GM18951 (cell line): Measurements from ENCODE around the gene ZNF503.
"Not testable (repeated sequence)": the region's sequence is repeated elsewhere in the genome, so short reads cannot be mapped to it uniquely, and the experiment has no call there.

Experiments used
- POLR2A ChIP-seq: IDR thresholded peaks from 4 replicates; pipeline ENCODE4 v1.6.1; 2011; ENCODE audit warnings: mild to moderate bottlenecking; ENCODE audit not compliant: insufficient read length, insufficient read depth; ENCODE audit errors: extremely low read depth
- in situ Hi-C: fragments of 300-500 bp; cut with MboI; formaldehyde crosslinking; loops from one replicate; pipeline ENCODE4 v1.12.0; 2022; ENCODE audit warnings: low sequenced_read_pairs, mixed read lengths, inconsistent platforms; ENCODE audit not compliant: unreplicated experiment

The ZNF503 gene

DNA sequence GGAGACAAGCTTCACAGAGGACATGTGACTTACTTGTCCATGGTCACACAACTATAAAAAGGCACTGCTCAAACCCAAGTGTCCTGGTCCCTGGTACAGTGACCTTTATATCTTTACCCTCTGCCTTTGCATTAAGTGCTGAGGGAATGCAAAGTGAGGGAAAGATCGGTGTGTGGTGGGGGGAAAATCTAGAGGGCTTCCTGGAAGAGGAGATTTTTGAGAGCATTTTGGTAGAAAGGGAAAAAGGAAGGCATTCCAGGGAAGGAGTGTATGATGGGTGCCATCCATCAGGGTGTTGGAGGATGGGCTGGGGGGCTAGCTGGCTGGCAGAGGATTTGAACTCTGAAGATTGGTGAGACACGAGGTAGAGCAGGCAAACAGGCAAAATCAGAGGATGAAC, 9.3 kb downstream of the ZNF503 start:
- TF ChIP-seq POLR2A: no peak
- in situ Hi-C loops: loop anchor here (10.0 to 25.0 kb wide), 3 partner anchors 520 to 913 kb away; no protein-coding TSS in a partner anchor

DNA sequence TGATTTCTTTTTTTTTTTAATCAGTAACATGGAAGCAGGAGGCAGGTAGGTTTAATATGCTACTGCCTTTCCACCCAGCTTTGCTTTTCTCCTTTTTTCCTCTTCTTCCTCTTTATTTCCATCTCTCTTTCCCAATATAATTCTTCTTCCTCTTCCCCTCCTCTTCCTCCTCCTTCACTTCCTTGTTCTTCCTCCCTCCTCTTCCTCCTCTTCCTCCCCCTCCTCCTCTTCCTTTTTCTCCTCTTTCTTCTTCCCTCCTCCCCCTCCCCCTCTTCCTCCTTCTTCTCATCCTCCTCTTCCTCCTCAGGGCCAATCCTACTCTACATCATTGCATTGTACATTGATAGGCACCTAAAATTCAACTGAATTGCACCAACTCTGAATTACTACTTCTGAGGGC, 11.4 kb downstream of the ZNF503 start:
- in situ Hi-C loops: loop anchor here (10.0 to 25.0 kb wide), 3 partner anchors 522 to 915 kb away; no protein-coding TSS in a partner anchor
- TF ChIP-seq POLR2A: no peak

DNA sequence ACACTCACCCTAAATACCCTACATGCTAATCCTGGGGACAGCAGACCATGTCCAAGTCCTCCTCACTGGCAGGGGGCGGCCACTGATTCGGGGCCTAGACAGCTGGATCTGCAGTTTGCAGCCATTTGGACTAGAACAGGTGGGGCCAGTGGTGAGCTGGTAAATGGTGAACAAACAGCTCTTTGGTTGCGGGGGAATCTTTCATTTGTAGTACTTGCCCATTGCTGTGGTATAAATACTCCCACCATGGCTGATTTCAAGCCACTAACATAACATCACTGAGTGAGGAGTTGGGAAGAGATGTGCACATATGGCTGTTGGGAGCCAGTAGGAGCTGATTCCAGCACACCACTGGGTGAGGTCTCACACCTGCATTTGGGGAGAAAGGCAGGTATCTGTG, 13.5 kb downstream of the ZNF503 start:
- in situ Hi-C loops: loop anchor here (25.0 kb wide), 2 partner anchors 524 to 649 kb away; no protein-coding TSS in a partner anchor
- TF ChIP-seq POLR2A: no peak

DNA sequence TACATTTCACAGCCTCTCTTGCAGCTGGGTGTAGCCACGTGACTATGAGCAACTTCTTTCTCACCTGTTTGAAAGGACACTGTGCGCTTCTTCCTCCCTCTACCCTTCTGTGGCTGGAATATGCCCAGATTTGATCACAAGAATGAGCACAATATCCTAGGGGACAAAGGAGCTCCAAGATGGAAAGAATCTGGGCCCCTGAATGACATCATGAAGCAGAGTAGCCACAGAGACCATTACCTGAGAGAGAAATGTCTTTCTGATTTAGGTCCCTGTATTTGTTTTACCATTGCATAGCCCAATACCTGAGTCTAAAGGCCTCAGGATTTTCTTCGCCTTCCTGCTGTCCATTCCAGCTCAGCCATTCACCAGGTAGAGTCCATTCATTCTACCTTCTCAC, 15.4 kb downstream of the ZNF503 start:
- TF ChIP-seq POLR2A: no peak
- in situ Hi-C loops: loop anchor here (25.0 kb wide), 2 partner anchors 526 to 651 kb away; no protein-coding TSS in a partner anchor

- no peak for TF ChIP-seq POLR2A
- in situ Hi-C loops: loop anchor here (25.0 kb wide), 2 partner anchors 532 to 657 kb away; no protein-coding TSS in a partner anchor
Observed at GRCh38 chr10:75379817-75380216, 21.7 kb downstream of the ZNF503 start.

DNA sequence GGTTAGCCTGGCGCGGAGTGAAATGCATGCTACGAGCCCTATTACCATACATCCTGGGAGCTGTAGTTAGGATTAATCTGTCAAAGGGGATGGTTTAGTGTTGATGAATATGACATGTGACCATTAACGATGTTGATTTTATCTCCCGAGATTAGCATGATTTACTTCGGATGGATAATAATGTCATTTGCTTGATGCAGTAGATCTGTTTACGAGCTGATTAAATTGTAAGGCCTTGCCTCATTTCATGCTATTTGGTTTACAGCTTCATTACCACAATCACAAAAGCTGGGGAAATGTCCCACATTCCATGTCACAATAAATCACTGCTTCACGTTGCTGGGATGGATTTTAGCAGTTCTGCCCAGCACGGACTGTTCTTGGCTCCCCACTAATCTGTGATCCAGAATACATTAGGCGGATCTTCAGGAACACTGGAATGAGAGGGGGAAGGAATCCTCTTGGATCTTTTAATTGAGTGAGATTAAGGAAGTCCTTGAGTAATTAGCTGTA, 22.3 kb downstream of the ZNF503 start:
- in situ Hi-C loops: loop anchor here (25.0 kb wide), 2 partner anchors 533 to 658 kb away; no protein-coding TSS in a partner anchor
- TF ChIP-seq POLR2A: no peak

- in situ Hi-C loops: loop anchor here (25.0 kb wide), 2 partner anchors 534 to 659 kb away; no protein-coding TSS in a partner anchor
- no peak for TF ChIP-seq POLR2A
Observed at GRCh38 chr10:75378379-75378778, 23.2 kb downstream of the ZNF503 start.

DNA sequence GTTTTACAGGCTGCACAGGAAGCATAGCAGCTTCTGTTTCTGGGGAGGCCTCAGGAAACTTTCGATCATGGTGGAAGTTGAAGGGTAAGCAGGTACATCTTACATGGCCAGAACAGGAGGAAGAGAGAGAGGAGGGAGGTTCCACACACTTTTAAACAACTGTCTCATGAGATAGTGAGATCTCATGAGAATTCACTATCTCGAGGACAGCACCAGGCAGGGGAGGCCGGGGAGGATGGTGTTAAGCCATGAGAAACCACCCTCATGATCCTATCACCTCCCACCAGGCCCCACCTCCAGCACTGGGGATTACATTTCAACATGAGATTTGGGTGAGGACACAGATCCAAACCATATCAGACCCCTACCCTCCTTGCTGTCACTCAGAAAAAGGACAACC, 23.7 kb downstream of the ZNF503 start:
- no peak for TF ChIP-seq POLR2A
- in situ Hi-C loops: loop anchor here (25.0 kb wide), 2 partner anchors 534 to 659 kb away; no protein-coding TSS in a partner anchor

- in situ Hi-C loops: loop anchor here (25.0 kb wide), 2 partner anchors 536 to 661 kb away; no protein-coding TSS in a partner anchor
Observed at GRCh38 chr10:75375838-75376237, 25.7 kb downstream of the ZNF503 start.

GRCh38 chr10:75371010-75371409, 30.6 kb downstream of the ZNF503 start:
- in situ Hi-C loops: no loop called here
- no peak for TF ChIP-seq POLR2A

More at GRCh38 chr10:75375838-75376237, 25.7 kb downstream of the ZNF503 start:
- TF ChIP-seq POLR2A: no peak

- in situ Hi-C loops: not testable (repeated sequence)
Observed at GRCh38 chr10:75369838-75370237, 31.7 kb downstream of the ZNF503 start.

GRCh38 chr10:75367901-75368300, 33.7 kb downstream of the ZNF503 start:
- no peak for TF ChIP-seq POLR2A
- in situ Hi-C loops: no loop called here

DNA sequence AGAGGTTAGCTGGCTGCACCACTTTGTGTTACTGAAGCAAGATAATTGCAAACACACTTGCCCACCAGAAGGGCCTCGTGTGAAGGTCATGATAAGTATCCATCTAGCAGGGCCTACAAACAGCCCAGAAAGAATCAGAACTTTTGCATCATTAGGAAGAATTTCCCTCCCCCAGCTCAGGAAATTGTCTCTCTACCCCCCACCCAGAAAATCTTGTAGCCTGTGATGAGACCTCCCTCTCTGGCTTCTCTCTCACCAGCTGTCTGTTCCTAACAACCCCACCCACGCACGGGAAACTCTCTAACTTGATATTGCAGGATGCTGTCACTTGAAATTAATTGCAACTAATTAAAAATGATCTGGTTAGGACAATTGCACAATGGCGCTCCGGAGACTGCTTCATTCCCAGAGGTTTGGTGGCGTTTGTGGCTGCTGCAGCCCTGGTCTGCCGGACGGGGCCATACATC, 34.5 kb downstream of the ZNF503 start:
- in situ Hi-C loops: no loop called here

GRCh38 chr10:75363431-75363830, 38.1 kb downstream of the ZNF503 start:
- in situ Hi-C loops: no loop called here

More for the DNA sequence above, 34.5 kb downstream of the ZNF503 start:
- no peak for TF ChIP-seq POLR2A

DNA sequence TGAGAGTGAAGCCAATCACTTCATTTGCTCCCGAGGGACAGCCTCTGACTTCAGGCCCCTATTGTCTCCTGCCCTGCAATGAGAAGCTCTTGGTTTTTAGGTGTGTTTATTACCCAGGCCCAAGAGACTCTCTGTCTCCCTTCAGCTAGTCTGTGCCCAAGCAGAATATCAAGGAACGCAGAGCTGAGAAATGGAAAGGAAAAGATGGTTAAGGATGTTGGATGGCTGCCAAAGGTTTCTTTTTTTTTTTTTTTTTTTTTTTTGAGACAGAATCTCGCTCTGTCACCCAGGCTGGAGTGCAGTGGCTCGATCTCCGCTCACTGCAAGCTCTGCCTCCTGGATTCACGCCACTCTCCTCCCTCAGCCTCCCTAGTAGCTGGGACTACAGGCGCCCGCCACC, 41.7 kb downstream of the ZNF503 start:
- in situ Hi-C loops: not testable (repeated sequence)

More at GRCh38 chr10:75363431-75363830, 38.1 kb downstream of the ZNF503 start:
- no peak for TF ChIP-seq POLR2A
